Measurements from ENCODE around the gene ORC1. TPM values are rescaled to one million over a fixed set of nuclear protein-coding genes. Genes with fewer than 3 reads are reported as not detected.

ORC1 gene
- total RNA-seq, 5 donors from 2014 or later (not counting 1 experiment from before 2014, with no cell fraction given) = 1.7 to 2.1 (median 2.0) TPM

DNA sequence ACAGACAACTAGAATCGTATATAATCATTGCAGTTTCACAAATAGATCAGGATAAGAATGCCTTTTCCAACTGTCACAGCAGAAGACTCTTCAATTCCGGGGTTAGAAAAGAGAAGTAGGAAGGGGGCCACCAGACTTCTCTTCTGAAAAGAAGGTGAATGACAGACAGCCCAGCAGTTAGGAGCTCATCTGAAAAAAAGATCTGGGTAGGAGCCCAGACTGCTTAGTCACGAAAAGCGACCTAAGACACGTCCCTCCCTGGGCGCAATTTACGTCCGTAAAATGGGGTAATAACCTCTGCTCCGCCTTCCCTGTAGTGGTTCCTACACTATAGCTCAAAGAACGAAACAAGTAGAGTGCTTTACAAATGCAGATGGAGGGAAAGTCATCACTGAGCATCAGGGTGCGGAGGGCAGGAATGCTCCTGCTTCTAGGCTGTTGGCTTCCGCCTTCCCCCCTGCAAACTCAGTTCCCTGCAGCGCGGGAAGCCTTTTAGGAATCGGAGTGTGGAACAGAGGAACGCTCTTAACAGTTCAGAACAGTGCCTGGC is 582 bp downstream of the ORC1 start:
- peak; percentile 24 to 42 (median 34) for ATAC-seq (replicated peaks in 1 of 4)
- Mint-ChIP-seq H3K27ac (peak overlapping the region; percentile 97 to 98), H3K36me3 (peaks cover 18% of the 10 kb centered on the region), H3K9me3 (no peaks in the 10 kb centered on the region), H3K27me3 (no peaks in the 10 kb centered on the region), H3K4me3 (peak overlapping the region; percentile 97 to 100 (median 100)), H3K4me1 (peaks cover 35 to 47% (median 42%) of the 10 kb centered on the region in 3 donors)
- peaks cover 0 to 20% of the 10 kb centered on the region in 2 donors for H3K36me3 ChIP-seq (ENCODE audit: control insufficient read depth in 2 of 2, extremely low read depth in 1 of 2, insufficient read depth in 1 of 2, low read length in 1 of 2)
- DNase-seq = peak; percentile 2 to 78 (median 46)
- CTCF ChIA-PET = interaction anchor here (0.6 to 2.9 kb wide), 14 partner anchors 15 to 1542 kb away, joined by 3 to 38 read pairs (median 4); partner anchors contain the start of genes IFT25 (in 1 of the 2) and TXNDC12 (in 1 of the 2)
- H3K27me3 ChIP-seq (replicated peaks in 1 of 2; ENCODE audit: control insufficient read depth in 2 of 2, extremely low read depth in 1 of 2, insufficient read depth in 2 of 2, low read length in 1 of 2) = no peaks in the 10 kb centered on the region
- H3K9me3 ChIP-seq = no peaks in the 10 kb centered on the region
- peak overlapping the region; percentile 92 for H3K27ac ChIP-seq (ENCODE audit: low read length)
- H3K4me3 ChIP-seq (ENCODE audit: control insufficient read depth in 1 of 2, extremely low read depth in 1 of 2, low read length in 1 of 2) = peak overlapping the region; percentile 74 to 96
- POLR2A ChIA-PET = interaction anchor here (0.5 to 2.7 kb wide), 10 partner anchors 14 to 524 kb away, joined by 3 to 31 read pairs (median 4); partner anchors contain the start of genes TUT4 (in 1 of the 2) and ZYG11B (in 1 of the 2)
- H3K4me1 ChIP-seq (ENCODE audit: control insufficient read depth in 1 of 2, extremely low read depth in 1 of 2, insufficient read depth in 2 of 2, low read length in 2 of 2) = peaks cover 16 to 21% of the 10 kb centered on the region in 2 experiments
- 2% methylated on average over 8 of the region's 16 CpGs for WGBS (ENCODE audit: insufficient coverage)

DNA sequence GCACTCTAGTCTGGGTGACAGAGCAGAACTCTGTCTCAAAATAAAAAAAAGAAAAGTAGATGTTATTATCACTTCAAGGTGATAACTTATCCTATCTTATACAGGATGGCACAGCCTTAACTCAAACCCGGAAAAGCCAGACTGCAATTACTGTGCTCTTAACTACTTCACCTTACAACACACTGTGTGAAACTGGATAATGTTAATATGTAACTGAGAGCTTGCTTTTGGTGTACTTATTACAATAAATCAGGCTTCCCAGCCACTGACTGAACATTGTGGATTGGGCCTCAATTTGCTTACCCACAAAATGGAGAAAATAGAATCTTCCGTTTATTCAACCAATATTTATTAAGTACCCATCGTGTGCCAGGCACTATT is 1.4 kb downstream of the ORC1 start:
- POLR2A ChIA-PET = no interaction called here

DNA sequence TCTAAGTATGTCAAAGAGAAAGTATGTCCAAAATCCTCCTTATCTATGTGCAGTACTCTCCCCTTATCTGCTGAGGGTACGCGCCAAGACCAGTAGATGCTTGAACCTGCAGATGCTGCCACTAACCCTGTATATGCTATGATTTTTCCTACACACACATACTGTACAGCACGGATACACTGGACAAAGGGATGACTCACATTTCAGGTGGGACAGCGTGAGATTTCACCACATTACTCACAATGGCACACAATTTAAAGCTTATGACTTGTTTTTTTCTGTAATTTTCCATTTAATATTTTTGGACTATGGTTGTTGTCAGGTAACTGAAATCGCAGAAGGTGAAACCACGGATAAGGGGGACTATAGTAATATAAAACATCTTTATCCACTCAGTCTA is 4.1 kb downstream of the ORC1 start:
- no peaks in the 10 kb centered on the region for H3K36me3 ChIP-seq (ENCODE audit: control insufficient read depth in 2 of 2, extremely low read depth in 1 of 2, insufficient read depth in 1 of 2, low read length in 1 of 2)
- peaks cover 3% of the 10 kb centered on the region for H3K36me3 Mint-ChIP-seq

More for the DNA sequence above, 1.4 kb downstream of the ORC1 start:
- CTCF ChIA-PET = no interaction called here
- no peak overlapping the region for H3K27ac ChIP-seq (ENCODE audit: low read length)
- Mint-ChIP-seq H3K4me3 (peak overlapping the region in 2 of 3 donors; percentile 97 to 100), H3K9me3 (no peaks in the 10 kb centered on the region), H3K27me3 (no peaks in the 10 kb centered on the region), H3K4me1 (peaks cover 34 to 43% (median 37%) of the 10 kb centered on the region in 3 donors), H3K36me3 (peaks cover 13% of the 10 kb centered on the region), H3K27ac (no peak overlapping the region)
- peaks cover 16 to 21% of the 10 kb centered on the region in 2 experiments for H3K4me1 ChIP-seq (ENCODE audit: control insufficient read depth in 1 of 2, extremely low read depth in 1 of 2, insufficient read depth in 2 of 2, low read length in 2 of 2)
- no peaks in the 10 kb centered on the region for H3K9me3 ChIP-seq
- no peaks in the 10 kb centered on the region for H3K27me3 ChIP-seq (replicated peaks in 1 of 2; ENCODE audit: control insufficient read depth in 2 of 2, extremely low read depth in 1 of 2, insufficient read depth in 2 of 2, low read length in 1 of 2)
- H3K4me3 ChIP-seq (ENCODE audit: control insufficient read depth in 1 of 2, extremely low read depth in 1 of 2, low read length in 1 of 2) = no peak overlapping the region
- no CpG with 5 or more reads among the region's 3 CpGs for WGBS (ENCODE audit: insufficient coverage)
- DNase-seq (no peak), ATAC-seq (replicated peaks in 1 of 4) (no peak)
- H3K36me3 ChIP-seq (ENCODE audit: control insufficient read depth in 2 of 2, extremely low read depth in 1 of 2, insufficient read depth in 1 of 2, low read length in 1 of 2) = peaks cover 0 to 12% of the 10 kb centered on the region in 2 donors

DNA sequence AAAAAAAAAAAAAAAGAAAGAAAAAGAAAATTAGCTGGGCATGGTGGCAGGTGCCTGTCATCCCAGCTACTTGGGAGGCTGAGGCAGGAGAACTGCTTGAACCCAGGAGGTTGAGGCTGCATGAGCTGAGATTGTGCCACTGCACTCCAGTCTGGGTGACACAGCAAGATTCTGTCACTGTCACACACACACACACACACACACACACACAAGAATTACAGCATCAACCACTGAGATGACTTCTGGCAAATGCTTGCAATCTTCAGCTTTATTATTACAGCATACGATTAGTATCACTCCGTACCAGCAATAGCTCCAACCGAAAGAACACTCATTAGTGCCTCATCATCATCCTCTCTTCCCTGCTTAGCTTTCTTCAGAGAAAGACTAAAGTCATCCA is 4.6 kb downstream of the ORC1 start:
- Mint-ChIP-seq H3K4me3 (no peak overlapping the region), H3K27ac (no peak overlapping the region), H3K4me1 (peaks cover 14 to 18% (median 15%) of the 10 kb centered on the region in 3 donors), H3K9me3 (no peaks in the 10 kb centered on the region), H3K36me3 (peaks cover 3% of the 10 kb centered on the region), H3K27me3 (no peaks in the 10 kb centered on the region)
- no peak for DNase-seq
- CTCF ChIA-PET = interaction anchor here in 1 of 2 donors (0.7 kb wide), 1 partner anchor 107 kb away, joined by 7 read pairs; no protein-coding TSS in a partner anchor
- Histone ChIP-seq H3K4me1 (ENCODE audit: control insufficient read depth in 1 of 2, extremely low read depth in 1 of 2, insufficient read depth in 2 of 2, low read length in 2 of 2) (peaks cover 6% of the 10 kb centered on the region in 2 experiments), H3K36me3 (ENCODE audit: control insufficient read depth in 2 of 2, extremely low read depth in 1 of 2, insufficient read depth in 1 of 2, low read length in 1 of 2) (no peaks in the 10 kb centered on the region), H3K27me3 (replicated peaks in 1 of 2; ENCODE audit: control insufficient read depth in 2 of 2, extremely low read depth in 1 of 2, insufficient read depth in 2 of 2, low read length in 1 of 2) (no peaks in the 10 kb centered on the region), H3K9me3 (no peaks in the 10 kb centered on the region), H3K4me3 (ENCODE audit: control insufficient read depth in 1 of 2, extremely low read depth in 1 of 2, low read length in 1 of 2) (no peak overlapping the region), H3K27ac (ENCODE audit: low read length) (no peak overlapping the region)
- no peak for ATAC-seq (replicated peaks in 1 of 4)
- POLR2A ChIA-PET = no interaction called here
- 100% methylated on average over 3 of the region's 3 CpGs for WGBS (ENCODE audit: insufficient coverage)

More for the DNA sequence above, 4.1 kb downstream of the ORC1 start:
- ChIA-PET POLR2A (no interaction called here), CTCF (no interaction called here)
- Histone ChIP-seq H3K27me3 (replicated peaks in 1 of 2; ENCODE audit: control insufficient read depth in 2 of 2, extremely low read depth in 1 of 2, insufficient read depth in 2 of 2, low read length in 1 of 2) (no peaks in the 10 kb centered on the region), H3K9me3 (no peaks in the 10 kb centered on the region), H3K4me1 (ENCODE audit: control insufficient read depth in 1 of 2, extremely low read depth in 1 of 2, insufficient read depth in 2 of 2, low read length in 2 of 2) (peaks cover 8 to 10% of the 10 kb centered on the region in 2 experiments), H3K27ac (ENCODE audit: low read length) (no peak overlapping the region), H3K4me3 (ENCODE audit: control insufficient read depth in 1 of 2, extremely low read depth in 1 of 2, low read length in 1 of 2) (no peak overlapping the region)
- ATAC-seq (replicated peaks in 1 of 4) (no peak), DNase-seq (no peak)
- peaks cover 15 to 23% (median 20%) of the 10 kb centered on the region in 3 donors for H3K4me1 Mint-ChIP-seq
- no peaks in the 10 kb centered on the region for H3K27me3 Mint-ChIP-seq
- no peak overlapping the region for H3K4me3 Mint-ChIP-seq
- 100% methylated on average over 2 of the region's 6 CpGs for WGBS (ENCODE audit: insufficient coverage)
- no peak overlapping the region for H3K27ac Mint-ChIP-seq
- H3K9me3 Mint-ChIP-seq = no peaks in the 10 kb centered on the region

DNA sequence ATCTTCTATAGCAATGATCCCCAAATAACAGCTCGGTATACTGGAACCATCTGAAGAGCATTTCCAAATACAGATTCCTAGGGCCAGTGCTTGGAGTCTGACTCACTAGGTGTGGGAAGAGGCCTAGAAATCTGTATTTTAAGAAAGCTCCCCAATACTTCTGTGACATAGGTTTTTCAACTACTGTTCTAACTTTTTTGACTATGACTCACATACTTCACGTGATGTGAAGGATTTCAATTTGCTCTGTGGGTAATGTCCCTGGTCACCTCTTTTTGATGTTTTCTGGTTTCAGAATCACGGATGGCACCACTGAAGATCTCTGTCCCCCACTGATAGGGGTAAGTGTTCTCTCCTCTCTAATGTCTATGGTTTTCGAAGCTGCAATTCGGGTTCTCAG is 11.0 kb downstream of the ORC1 start:
- no peaks in the 10 kb centered on the region for H3K27me3 ChIP-seq (replicated peaks in 1 of 2; ENCODE audit: control insufficient read depth in 2 of 2, extremely low read depth in 1 of 2, insufficient read depth in 2 of 2, low read length in 1 of 2)
- H3K27ac ChIP-seq (ENCODE audit: low read length) = no peak overlapping the region
- no peak overlapping the region for H3K27ac Mint-ChIP-seq
- H3K4me3 ChIP-seq (ENCODE audit: control insufficient read depth in 1 of 2, extremely low read depth in 1 of 2, low read length in 1 of 2) = no peak overlapping the region
- peaks cover under 1% of the 10 kb centered on the region for H3K36me3 Mint-ChIP-seq
- whole genome bisulfite sequencing (ENCODE audit: insufficient coverage) = no CpG with 5 or more reads among the region's 5 CpGs
- H3K4me3 Mint-ChIP-seq = no peak overlapping the region
- no peaks in the 10 kb centered on the region for H3K36me3 ChIP-seq (ENCODE audit: control insufficient read depth in 2 of 2, extremely low read depth in 1 of 2, insufficient read depth in 1 of 2, low read length in 1 of 2)
- CTCF ChIA-PET = no interaction called here
- H3K9me3 Mint-ChIP-seq = no peaks in the 10 kb centered on the region
- POLR2A ChIA-PET = interaction anchor here in 1 of 2 donors (0.6 kb wide), 1 partner anchor 75 kb away, joined by 3 read pairs; no protein-coding TSS in a partner anchor
- H3K9me3 ChIP-seq = no peaks in the 10 kb centered on the region
- DNase-seq (no peak), ATAC-seq (replicated peaks in 1 of 4) (no peak)
- H3K4me1 ChIP-seq (ENCODE audit: control insufficient read depth in 1 of 2, extremely low read depth in 1 of 2, insufficient read depth in 2 of 2, low read length in 2 of 2) = no peaks in the 10 kb centered on the region
- H3K27me3 Mint-ChIP-seq = no peaks in the 10 kb centered on the region
- H3K4me1 Mint-ChIP-seq = no peaks in the 10 kb centered on the region

DNA sequence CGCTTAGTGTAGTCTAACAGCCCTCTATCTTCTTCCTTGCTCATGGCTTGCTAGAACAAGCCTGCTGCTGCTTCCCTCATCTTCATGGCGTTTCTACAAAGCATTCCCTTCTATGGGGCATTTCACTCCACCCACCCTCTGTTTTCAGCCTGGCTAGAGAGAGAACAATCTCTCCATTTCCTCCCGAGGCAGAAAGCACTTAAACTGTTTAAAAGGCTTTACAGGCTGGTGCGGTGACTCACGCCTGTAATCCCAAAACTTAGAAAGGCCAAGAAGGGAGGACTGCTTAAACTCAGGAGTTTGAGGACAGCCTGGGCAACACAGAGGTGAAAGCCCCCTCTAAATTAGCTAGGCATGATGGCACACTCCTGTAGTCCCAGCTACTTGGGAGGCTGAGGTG is 17.8 kb downstream of the ORC1 start:
- no peaks in the 10 kb centered on the region for H3K9me3 ChIP-seq
- Mint-ChIP-seq H3K4me1 (no peaks in the 10 kb centered on the region), H3K9me3 (no peaks in the 10 kb centered on the region), H3K36me3 (peaks cover 8% of the 10 kb centered on the region), H3K27ac (no peak overlapping the region), H3K27me3 (no peaks in the 10 kb centered on the region), H3K4me3 (no peak overlapping the region)
- H3K27me3 ChIP-seq (replicated peaks in 1 of 2; ENCODE audit: control insufficient read depth in 2 of 2, extremely low read depth in 1 of 2, insufficient read depth in 2 of 2, low read length in 1 of 2) = no peaks in the 10 kb centered on the region
- no peaks in the 10 kb centered on the region for H3K4me1 ChIP-seq (ENCODE audit: control insufficient read depth in 1 of 2, extremely low read depth in 1 of 2, insufficient read depth in 2 of 2, low read length in 2 of 2)
- no peak overlapping the region for H3K27ac ChIP-seq (ENCODE audit: low read length)
- 93% methylated on average over 4 of the region's 5 CpGs for WGBS (ENCODE audit: insufficient coverage)
- ATAC-seq (replicated peaks in 1 of 4) (no peak), DNase-seq (no peak)
- ChIA-PET CTCF (no interaction called here), POLR2A (no interaction called here)
- no peak overlapping the region for H3K4me3 ChIP-seq (ENCODE audit: control insufficient read depth in 1 of 2, extremely low read depth in 1 of 2, low read length in 1 of 2)
- H3K36me3 ChIP-seq (ENCODE audit: control insufficient read depth in 2 of 2, extremely low read depth in 1 of 2, insufficient read depth in 1 of 2, low read length in 1 of 2) = peaks cover 0 to 5% of the 10 kb centered on the region in 2 donors

Data from T-cell (primary cell).